ENCODE results near the gene ALK.

GRCh38 chr2:29719639-29720038, 201.7 kb downstream of the ALK start:
- TF ChIP-seq, protein P1, sequence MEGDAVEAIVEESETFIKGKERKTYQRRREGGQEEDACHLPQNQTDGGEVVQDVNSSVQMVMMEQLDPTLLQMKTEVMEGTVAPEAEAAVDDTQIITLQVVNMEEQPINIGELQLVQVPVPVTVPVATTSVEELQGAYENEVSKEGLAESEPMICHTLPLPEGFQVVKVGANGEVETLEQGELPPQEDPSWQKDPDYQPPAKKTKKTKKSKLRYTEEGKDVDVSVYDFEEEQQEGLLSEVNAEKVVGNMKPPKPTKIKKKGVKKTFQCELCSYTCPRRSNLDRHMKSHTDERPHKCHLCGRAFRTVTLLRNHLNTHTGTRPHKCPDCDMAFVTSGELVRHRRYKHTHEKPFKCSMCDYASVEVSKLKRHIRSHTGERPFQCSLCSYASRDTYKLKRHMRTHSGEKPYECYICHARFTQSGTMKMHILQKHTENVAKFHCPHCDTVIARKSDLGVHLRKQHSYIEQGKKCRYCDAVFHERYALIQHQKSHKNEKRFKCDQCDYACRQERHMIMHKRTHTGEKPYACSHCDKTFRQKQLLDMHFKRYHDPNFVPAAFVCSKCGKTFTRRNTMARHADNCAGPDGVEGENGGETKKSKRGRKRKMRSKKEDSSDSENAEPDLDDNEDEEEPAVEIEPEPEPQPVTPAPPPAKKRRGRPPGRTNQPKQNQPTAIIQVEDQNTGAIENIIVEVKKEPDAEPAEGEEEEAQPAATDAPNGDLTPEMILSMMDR (conservative IDR thresholded peaks at IDR 0.05; ENCODE audit: low read depth in 2 of 2) = no peak
- TF ChIP-seq POLR2AphosphoS5 (IDR thresholded peaks at IDR 0.05; ENCODE audit: low read depth) = no peak
- TF ChIP-seq, protein P2, sequence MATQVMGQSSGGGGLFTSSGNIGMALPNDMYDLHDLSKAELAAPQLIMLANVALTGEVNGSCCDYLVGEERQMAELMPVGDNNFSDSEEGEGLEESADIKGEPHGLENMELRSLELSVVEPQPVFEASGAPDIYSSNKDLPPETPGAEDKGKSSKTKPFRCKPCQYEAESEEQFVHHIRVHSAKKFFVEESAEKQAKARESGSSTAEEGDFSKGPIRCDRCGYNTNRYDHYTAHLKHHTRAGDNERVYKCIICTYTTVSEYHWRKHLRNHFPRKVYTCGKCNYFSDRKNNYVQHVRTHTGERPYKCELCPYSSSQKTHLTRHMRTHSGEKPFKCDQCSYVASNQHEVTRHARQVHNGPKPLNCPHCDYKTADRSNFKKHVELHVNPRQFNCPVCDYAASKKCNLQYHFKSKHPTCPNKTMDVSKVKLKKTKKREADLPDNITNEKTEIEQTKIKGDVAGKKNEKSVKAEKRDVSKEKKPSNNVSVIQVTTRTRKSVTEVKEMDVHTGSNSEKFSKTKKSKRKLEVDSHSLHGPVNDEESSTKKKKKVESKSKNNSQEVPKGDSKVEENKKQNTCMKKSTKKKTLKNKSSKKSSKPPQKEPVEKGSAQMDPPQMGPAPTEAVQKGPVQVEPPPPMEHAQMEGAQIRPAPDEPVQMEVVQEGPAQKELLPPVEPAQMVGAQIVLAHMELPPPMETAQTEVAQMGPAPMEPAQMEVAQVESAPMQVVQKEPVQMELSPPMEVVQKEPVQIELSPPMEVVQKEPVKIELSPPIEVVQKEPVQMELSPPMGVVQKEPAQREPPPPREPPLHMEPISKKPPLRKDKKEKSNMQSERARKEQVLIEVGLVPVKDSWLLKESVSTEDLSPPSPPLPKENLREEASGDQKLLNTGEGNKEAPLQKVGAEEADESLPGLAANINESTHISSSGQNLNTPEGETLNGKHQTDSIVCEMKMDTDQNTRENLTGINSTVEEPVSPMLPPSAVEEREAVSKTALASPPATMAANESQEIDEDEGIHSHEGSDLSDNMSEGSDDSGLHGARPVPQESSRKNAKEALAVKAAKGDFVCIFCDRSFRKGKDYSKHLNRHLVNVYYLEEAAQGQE (IDR thresholded peaks at IDR 0.05; ENCODE audit: unreplicated experiment) = no peak
- no peak for TF ChIP-seq EZH2 (IDR thresholded peaks at IDR 0.05; ENCODE audit: low read depth, unreplicated experiment)
